Type B pancreatic cell (in vitro differentiated cells): Measurements from ENCODE around the gene KIRREL3. TPM values are rescaled to one million over a fixed set of nuclear protein-coding genes. Genes with fewer than 3 reads are reported as not detected.
"Not testable (repeated sequence)": the region's sequence is repeated elsewhere in the genome, so short reads cannot be mapped to it uniquely, and the experiment has no call there.

Source experiments
- DNase-seq: peaks from one replicate; pipeline ENCODE4 v3.0.0; 2021; ENCODE audit warnings: mixed read lengths; ENCODE audit not compliant: unreplicated experiment; ENCODE audit errors: extremely low spot score
- H3K27ac Mint-ChIP-seq: 2 replicates; pipeline ENCODE4 v1.8.0; 2021; ENCODE audit warnings: mild to moderate bottlenecking, mixed read lengths
- H3K27me3 Mint-ChIP-seq: 2 replicates; pipeline ENCODE4 v1.8.0; 2021; ENCODE audit warnings: mixed read lengths
- H3K36me3 Mint-ChIP-seq: 2 replicates; pipeline ENCODE4 v1.8.0; 2021; ENCODE audit warnings: mixed read lengths
- H3K4me1 Mint-ChIP-seq: one replicate; pipeline ENCODE4 v1.8.0; 2021; ENCODE audit warnings: mixed read lengths; ENCODE audit not compliant: unreplicated experiment
- H3K4me3 Mint-ChIP-seq: 2 replicates; pipeline ENCODE4 v1.8.0; 2021; ENCODE audit warnings: mild to moderate bottlenecking, mixed read lengths
- H3K9me3 Mint-ChIP-seq: 2 replicates; pipeline ENCODE4 v1.8.0; 2021; ENCODE audit warnings: mixed read lengths
- total RNA-seq: library from RNA; stranded (reverse); gene quantifications from 2 replicates; pipeline ENCODE4 v1.2.1, GENCODE V29; 2021; ENCODE audit warnings: low replicate concordance
- TF ChIP-seq, protein P1 (sequence below): fragments of 200-600 bp; sonication (generic); conservative IDR thresholded peaks from 2 replicates; pipeline ENCODE4 v1.5.0; 2021; ENCODE audit warnings: antibody characterized with exemption, mild to moderate bottlenecking

Gene KIRREL3
- total RNA-seq, 1 donor from 2014 or later, result 4.1 TPM

DNA sequence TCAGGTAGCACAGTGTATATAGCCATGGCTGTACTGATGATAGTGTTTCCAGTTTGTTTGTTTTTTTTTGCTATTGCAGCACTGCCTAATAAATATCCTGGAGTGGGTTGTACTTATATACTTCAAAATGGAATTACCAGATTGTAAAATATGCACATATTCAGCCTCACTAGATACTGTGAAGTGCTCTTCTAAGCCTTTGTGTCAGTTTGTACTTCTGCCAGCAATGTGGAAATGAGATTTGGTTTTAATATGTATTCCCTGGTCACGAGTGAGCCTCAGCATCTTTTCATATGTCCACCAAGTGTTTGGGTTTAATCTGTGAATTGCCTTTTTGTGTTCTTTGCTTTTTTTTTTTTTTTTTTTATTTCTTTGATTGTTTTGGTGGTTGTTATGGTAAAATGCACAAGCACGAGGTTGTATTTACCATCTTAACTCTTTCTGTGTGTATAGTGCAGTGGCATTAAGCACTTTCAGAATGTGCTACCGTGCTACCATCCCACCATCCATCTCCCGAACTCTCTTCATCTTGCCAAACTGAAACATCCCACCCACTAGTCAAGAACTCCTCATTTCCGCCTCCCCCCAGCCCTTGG lies 610.2 kb downstream of the KIRREL3 start:
- H3K27ac Mint-ChIP-seq, result no peak overlapping the region
- H3K4me3 Mint-ChIP-seq, result no peak overlapping the region
- no peaks in the 10 kb centered on the region for H3K27me3 Mint-ChIP-seq
- H3K36me3 Mint-ChIP-seq, result peaks cover 3% of the 10 kb centered on the region
- DNase-seq, result no peak
- H3K9me3 Mint-ChIP-seq, result no peaks in the 10 kb centered on the region
- TF ChIP-seq, protein P1, sequence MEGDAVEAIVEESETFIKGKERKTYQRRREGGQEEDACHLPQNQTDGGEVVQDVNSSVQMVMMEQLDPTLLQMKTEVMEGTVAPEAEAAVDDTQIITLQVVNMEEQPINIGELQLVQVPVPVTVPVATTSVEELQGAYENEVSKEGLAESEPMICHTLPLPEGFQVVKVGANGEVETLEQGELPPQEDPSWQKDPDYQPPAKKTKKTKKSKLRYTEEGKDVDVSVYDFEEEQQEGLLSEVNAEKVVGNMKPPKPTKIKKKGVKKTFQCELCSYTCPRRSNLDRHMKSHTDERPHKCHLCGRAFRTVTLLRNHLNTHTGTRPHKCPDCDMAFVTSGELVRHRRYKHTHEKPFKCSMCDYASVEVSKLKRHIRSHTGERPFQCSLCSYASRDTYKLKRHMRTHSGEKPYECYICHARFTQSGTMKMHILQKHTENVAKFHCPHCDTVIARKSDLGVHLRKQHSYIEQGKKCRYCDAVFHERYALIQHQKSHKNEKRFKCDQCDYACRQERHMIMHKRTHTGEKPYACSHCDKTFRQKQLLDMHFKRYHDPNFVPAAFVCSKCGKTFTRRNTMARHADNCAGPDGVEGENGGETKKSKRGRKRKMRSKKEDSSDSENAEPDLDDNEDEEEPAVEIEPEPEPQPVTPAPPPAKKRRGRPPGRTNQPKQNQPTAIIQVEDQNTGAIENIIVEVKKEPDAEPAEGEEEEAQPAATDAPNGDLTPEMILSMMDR, result no peak
- H3K4me1 Mint-ChIP-seq, result peaks cover 31% of the 10 kb centered on the region

DNA sequence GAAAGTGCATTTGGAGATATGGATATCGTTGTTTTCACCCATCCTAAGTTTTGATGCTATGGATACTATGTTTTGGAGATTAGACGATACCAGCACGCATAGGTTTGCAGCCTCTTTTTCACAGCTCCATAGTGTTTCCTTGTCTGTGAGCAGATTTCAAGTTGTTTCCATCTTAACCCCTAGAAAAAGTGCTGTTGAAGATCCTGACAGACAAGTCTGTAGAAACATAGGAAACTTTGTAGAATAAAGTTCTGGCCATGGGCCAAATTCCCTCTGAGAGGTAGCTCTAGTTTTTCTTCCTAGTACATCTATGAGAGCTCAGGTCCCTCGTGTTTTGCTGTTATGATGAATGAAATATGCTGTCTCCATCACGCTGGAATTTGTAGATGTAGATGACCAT lies 612.7 kb downstream of the KIRREL3 start:
- peak overlapping the region; percentile 42 for H3K4me3 Mint-ChIP-seq
- H3K9me3 Mint-ChIP-seq, result no peaks in the 10 kb centered on the region
- H3K27ac Mint-ChIP-seq, result peak overlapping the region; percentile 72
- peaks cover 33% of the 10 kb centered on the region for H3K4me1 Mint-ChIP-seq
- DNase-seq, result no peak
- H3K27me3 Mint-ChIP-seq, result no peaks in the 10 kb centered on the region
- TF ChIP-seq, protein P1, result no peak
- peaks cover 3% of the 10 kb centered on the region for H3K36me3 Mint-ChIP-seq

DNA sequence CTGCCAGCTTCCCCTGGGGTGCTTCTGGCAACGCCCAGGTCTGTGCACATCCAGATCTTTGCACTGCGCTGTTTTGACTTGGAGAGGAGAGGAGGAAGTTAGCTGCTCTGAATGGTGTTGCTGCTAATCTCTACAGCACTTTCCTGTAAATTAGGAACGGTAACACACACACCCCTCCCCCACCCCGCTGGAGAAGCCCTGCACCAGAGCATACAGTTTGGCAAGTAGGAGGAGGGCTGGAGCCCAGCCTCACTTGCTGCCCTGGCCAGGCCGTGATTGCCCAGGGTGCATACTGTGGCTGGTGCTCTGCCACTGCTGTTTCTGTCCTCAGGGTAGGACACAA lies 613.9 kb downstream of the KIRREL3 start:
- not testable (repeated sequence) for H3K27me3 Mint-ChIP-seq, DNase-seq, H3K4me3 Mint-ChIP-seq, H3K36me3 Mint-ChIP-seq, H3K9me3 Mint-ChIP-seq
- H3K4me1 Mint-ChIP-seq, result peaks cover 28% of the 10 kb centered on the region
- H3K27ac Mint-ChIP-seq, result peak overlapping the region; percentile 50

DNA sequence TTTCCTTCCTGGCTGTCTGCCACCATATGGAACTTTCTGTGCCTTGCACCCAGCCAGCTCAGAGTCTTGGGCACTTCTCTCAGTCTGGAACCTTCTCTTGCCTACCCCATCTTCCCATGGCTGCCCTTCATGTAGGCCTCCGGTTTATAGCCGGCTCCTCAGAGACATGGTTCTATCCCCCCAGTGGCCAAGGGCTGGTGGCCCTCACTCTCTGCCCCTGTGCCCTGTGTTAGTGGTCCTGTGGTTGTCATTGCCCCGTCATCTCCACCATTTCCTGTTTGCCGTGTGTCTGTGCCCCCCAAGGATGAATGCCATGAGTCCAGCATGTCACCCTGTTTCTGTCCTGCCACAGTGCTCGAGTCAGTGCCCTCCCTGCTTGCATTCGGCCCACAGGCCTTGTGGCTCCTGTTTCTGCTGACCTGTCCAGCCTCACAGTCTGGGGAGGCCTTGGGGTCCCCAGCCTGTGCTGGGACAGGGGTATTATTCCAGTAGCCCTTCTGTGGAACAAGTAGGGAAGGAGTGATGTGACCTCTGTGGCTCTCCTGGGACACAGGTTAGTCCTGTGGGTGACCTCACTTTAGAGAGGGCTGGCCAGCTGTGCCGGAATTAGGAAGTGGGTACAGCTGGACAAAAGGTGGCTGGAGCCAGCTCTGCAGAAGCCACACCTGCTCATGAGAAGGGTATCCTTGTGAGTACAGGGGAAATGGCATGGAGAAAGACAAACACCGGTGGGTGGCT lies 614.4 kb downstream of the KIRREL3 start:
- H3K27ac Mint-ChIP-seq, result peak overlapping the region; percentile 80
- no peak overlapping the region for H3K4me3 Mint-ChIP-seq
- peaks cover 22% of the 10 kb centered on the region for H3K4me1 Mint-ChIP-seq
- no peak for DNase-seq
- H3K9me3 Mint-ChIP-seq, result no peaks in the 10 kb centered on the region
- no peaks in the 10 kb centered on the region for H3K36me3 Mint-ChIP-seq
- TF ChIP-seq, protein P1, result no peak
- H3K27me3 Mint-ChIP-seq, result no peaks in the 10 kb centered on the region

DNA sequence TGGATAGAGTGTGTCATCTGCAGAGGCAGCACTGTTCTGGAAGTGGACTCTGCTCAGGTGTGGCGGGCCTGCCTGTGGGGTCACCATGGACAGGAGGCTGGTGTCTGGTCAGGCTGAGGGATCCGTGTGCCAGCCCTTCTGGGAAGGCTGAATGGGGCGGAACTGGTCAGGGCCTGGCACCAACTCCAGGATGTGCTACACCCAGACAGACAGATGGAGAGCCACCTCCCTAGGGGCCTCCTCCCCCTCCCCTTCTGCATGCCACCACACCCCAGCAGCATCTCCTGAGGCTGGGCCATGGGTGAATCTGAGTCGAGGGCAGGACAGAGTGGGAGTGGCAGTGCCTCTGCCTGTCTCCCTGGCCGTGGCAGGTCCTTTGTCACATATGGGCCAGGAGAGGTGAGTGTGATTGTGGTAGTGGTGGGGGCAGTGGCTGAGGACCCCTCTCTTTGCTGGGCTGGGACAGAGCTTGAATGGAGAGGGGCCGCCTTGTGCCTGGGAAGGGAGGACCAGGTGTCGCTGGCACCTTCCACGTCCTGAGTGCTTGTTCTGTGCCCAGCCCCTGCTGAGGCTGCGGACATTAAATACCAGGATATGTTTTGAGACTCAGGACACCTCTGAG lies 616.0 kb downstream of the KIRREL3 start:
- Mint-ChIP-seq H3K36me3 (no peaks in the 10 kb centered on the region), H3K4me1 (peaks cover 21% of the 10 kb centered on the region), H3K27me3 (no peaks in the 10 kb centered on the region), H3K4me3 (no peak overlapping the region), H3K27ac (peak overlapping the region; percentile 34), H3K9me3 (no peaks in the 10 kb centered on the region)
- no peak for DNase-seq
- TF ChIP-seq, protein P1, result no peak
